Right lobe of liver (tissue), 4 donors: Measurements from ENCODE around the gene TYW1.
"Not testable (repeated sequence)": the region's sequence is repeated elsewhere in the genome, so short reads cannot be mapped to it uniquely, and the experiment has no call there.

Experiments
- POLR2A ChIP-seq: fragments of 450-650 bp; IDR thresholded peaks from one replicate; pipeline ENCODE4 v1.6.1; 2017; ENCODE audit warnings: antibody characterized with exemption, mild to moderate bottlenecking
- TF ChIP-seq, protein P1 (sequence below), 4 donors: fragments of 200-600 bp in 3 of 4; fragments of 450-650 bp in 1 of 4; IDR thresholded peaks; one replicate each; pipeline versions ENCODE4 v1.5.1 to v1.8.0; 2016 to 2022; ENCODE audit warnings: antibody characterized with exemption in 4 of 4, mild to moderate bottlenecking in 2 of 4
- donor health status: DM: no; HTN: no; CAD: no.
- donor health status: DM: no; HTN: no; CAD: no.
- donor health status: DM: no; HTN: yes; CAD: no.

DNA sequence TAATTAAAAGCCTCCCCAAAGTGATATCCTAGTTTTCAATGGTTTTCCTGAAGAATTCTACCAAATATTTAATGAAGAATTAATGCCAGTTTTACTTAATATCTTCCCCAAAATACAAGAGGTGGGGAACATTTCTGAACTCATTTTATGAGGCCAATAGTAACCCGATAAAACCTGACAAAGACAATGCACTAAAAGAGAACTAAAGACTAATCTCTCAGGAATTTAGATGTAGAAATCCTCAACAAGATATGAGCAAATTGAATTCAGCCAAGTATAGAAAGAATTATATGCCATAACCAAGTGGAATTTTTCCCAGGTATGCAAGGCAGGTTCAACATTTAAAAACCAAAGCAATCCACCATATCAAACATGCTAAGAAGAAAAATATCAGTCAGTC, 66.2 kb downstream of the TYW1 start:
- TF ChIP-seq, protein P1, sequence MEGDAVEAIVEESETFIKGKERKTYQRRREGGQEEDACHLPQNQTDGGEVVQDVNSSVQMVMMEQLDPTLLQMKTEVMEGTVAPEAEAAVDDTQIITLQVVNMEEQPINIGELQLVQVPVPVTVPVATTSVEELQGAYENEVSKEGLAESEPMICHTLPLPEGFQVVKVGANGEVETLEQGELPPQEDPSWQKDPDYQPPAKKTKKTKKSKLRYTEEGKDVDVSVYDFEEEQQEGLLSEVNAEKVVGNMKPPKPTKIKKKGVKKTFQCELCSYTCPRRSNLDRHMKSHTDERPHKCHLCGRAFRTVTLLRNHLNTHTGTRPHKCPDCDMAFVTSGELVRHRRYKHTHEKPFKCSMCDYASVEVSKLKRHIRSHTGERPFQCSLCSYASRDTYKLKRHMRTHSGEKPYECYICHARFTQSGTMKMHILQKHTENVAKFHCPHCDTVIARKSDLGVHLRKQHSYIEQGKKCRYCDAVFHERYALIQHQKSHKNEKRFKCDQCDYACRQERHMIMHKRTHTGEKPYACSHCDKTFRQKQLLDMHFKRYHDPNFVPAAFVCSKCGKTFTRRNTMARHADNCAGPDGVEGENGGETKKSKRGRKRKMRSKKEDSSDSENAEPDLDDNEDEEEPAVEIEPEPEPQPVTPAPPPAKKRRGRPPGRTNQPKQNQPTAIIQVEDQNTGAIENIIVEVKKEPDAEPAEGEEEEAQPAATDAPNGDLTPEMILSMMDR (IDR thresholded peaks at IDR 0.05), result not testable (repeated sequence)
- not testable (repeated sequence) for TF ChIP-seq POLR2A
